Measurements from ENCODE around the gene RHBDD1. TPM values are rescaled to one million over a fixed set of nuclear protein-coding genes. Genes with fewer than 3 reads are reported as not detected.

RHBDD1 gene
- polyA plus RNA-seq, 1 donor from 2014 or later, result 5.4 TPM

GRCh38 chr2:227020416-227020815, 184.6 kb downstream of the RHBDD1 start:
- Histone ChIP-seq H3K9ac (ENCODE audit: low read length) (no peak overlapping the region), H4K20me1 (ENCODE audit: insufficient read depth) (no peaks in the 10 kb centered on the region), H2AFZ (ENCODE audit: low read depth, low read length) (no peak overlapping the region), H3K4me2 (ENCODE audit: low read length) (no peak overlapping the region), H3K27ac (ENCODE audit: low read length) (no peak overlapping the region), H3K36me3 (ENCODE audit: insufficient read depth, low read length) (no peaks in the 10 kb centered on the region), H3K79me2 (replicated peaks; ENCODE audit: insufficient read depth, low read length) (no peaks in the 10 kb centered on the region), H3K27me3 (ENCODE audit: insufficient read depth, low read depth, low read length) (no peaks in the 10 kb centered on the region), H3K9me2 (ENCODE audit: insufficient read depth, low read length) (no peaks in the 10 kb centered on the region), H3K4me3 (ENCODE audit: low read length) (no peak overlapping the region), H3K9me3 (ENCODE audit: low read length) (no peaks in the 10 kb centered on the region), H3F3A (ENCODE audit: insufficient read depth, low read length, poor library complexity, severe bottlenecking) (no peaks in the 10 kb centered on the region)
- no peak for TF ChIP-seq SMC3 (conservative IDR thresholded peaks at IDR 0.05; ENCODE audit: poor library complexity)
- TF ChIP-seq, protein P1, sequence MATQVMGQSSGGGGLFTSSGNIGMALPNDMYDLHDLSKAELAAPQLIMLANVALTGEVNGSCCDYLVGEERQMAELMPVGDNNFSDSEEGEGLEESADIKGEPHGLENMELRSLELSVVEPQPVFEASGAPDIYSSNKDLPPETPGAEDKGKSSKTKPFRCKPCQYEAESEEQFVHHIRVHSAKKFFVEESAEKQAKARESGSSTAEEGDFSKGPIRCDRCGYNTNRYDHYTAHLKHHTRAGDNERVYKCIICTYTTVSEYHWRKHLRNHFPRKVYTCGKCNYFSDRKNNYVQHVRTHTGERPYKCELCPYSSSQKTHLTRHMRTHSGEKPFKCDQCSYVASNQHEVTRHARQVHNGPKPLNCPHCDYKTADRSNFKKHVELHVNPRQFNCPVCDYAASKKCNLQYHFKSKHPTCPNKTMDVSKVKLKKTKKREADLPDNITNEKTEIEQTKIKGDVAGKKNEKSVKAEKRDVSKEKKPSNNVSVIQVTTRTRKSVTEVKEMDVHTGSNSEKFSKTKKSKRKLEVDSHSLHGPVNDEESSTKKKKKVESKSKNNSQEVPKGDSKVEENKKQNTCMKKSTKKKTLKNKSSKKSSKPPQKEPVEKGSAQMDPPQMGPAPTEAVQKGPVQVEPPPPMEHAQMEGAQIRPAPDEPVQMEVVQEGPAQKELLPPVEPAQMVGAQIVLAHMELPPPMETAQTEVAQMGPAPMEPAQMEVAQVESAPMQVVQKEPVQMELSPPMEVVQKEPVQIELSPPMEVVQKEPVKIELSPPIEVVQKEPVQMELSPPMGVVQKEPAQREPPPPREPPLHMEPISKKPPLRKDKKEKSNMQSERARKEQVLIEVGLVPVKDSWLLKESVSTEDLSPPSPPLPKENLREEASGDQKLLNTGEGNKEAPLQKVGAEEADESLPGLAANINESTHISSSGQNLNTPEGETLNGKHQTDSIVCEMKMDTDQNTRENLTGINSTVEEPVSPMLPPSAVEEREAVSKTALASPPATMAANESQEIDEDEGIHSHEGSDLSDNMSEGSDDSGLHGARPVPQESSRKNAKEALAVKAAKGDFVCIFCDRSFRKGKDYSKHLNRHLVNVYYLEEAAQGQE (IDR thresholded peaks at IDR 0.05; ENCODE audit: borderline replicate concordance), result no peak
- TF ChIP-seq CTCF (IDR thresholded peaks at IDR 0.05; ENCODE audit: poor library complexity, severe bottlenecking), result no peak
- TF ChIP-seq RAD21 (conservative IDR thresholded peaks at IDR 0.05), result no peak
- no peak for TF ChIP-seq MXI1 (conservative IDR thresholded peaks at IDR 0.05; ENCODE audit: poor library complexity, severe bottlenecking)
- TF ChIP-seq TAF1 (IDR thresholded peaks at IDR 0.05; ENCODE audit: low read depth), result no peak
- no peak for TF ChIP-seq EP300 (conservative IDR thresholded peaks at IDR 0.05; ENCODE audit: poor library complexity, severe bottlenecking)
- no peak for TF ChIP-seq POLR2AphosphoS5 (IDR thresholded peaks at IDR 0.05)
- no peak for TF ChIP-seq EZH2 (IDR thresholded peaks at IDR 0.05; ENCODE audit: borderline replicate concordance, insufficient read depth, low read length, poor library complexity, severe bottlenecking)

- no peak overlapping the region for H3K4me3 ChIP-seq (ENCODE audit: low read length)
- H4K20me1 ChIP-seq (ENCODE audit: insufficient read depth), result no peaks in the 10 kb centered on the region
- no peaks in the 10 kb centered on the region for H3K9me2 ChIP-seq (ENCODE audit: insufficient read depth, low read length)
- no peak overlapping the region for H3K4me2 ChIP-seq (ENCODE audit: low read length)
- H3K9ac ChIP-seq (ENCODE audit: low read length), result no peak overlapping the region
- H2AFZ ChIP-seq (ENCODE audit: low read depth, low read length), result no peak overlapping the region
- TF ChIP-seq TAF1 (IDR thresholded peaks at IDR 0.05; ENCODE audit: low read depth) (no peak), MXI1 (conservative IDR thresholded peaks at IDR 0.05; ENCODE audit: poor library complexity, severe bottlenecking) (no peak), CTCF (IDR thresholded peaks at IDR 0.05; ENCODE audit: poor library complexity, severe bottlenecking) (no peak), RAD21 (conservative IDR thresholded peaks at IDR 0.05) (no peak), EP300 (conservative IDR thresholded peaks at IDR 0.05; ENCODE audit: poor library complexity, severe bottlenecking) (no peak), EZH2 (IDR thresholded peaks at IDR 0.05; ENCODE audit: borderline replicate concordance, insufficient read depth, low read length, poor library complexity, severe bottlenecking) (no peak), SMC3 (conservative IDR thresholded peaks at IDR 0.05; ENCODE audit: poor library complexity) (no peak), POLR2AphosphoS5 (IDR thresholded peaks at IDR 0.05) (no peak)
- TF ChIP-seq, protein P1 (IDR thresholded peaks at IDR 0.05; ENCODE audit: borderline replicate concordance), result no peak
- H3K36me3 ChIP-seq (ENCODE audit: insufficient read depth, low read length), result no peaks in the 10 kb centered on the region
- no peaks in the 10 kb centered on the region for H3K79me2 ChIP-seq (replicated peaks; ENCODE audit: insufficient read depth, low read length)
- H3K27me3 ChIP-seq (ENCODE audit: insufficient read depth, low read depth, low read length), result no peaks in the 10 kb centered on the region
- no peak overlapping the region for H3K27ac ChIP-seq (ENCODE audit: low read length)
- no peaks in the 10 kb centered on the region for H3K9me3 ChIP-seq (ENCODE audit: low read length)
- H3F3A ChIP-seq (ENCODE audit: insufficient read depth, low read length, poor library complexity, severe bottlenecking), result no peaks in the 10 kb centered on the region
Observed at GRCh38 chr2:227022608-227023007, 186.8 kb downstream of the RHBDD1 start.
